Astrocyte of the spinal cord (primary cell): ENCODE results near the gene HJURP.

ENCODE experiments used
- DNase-seq: peaks from one replicate; pipeline ENCODE4 v3.0.0; 2011; ENCODE audit warnings: low read depth, low spot score
- H3K4me3 ChIP-seq: 2 replicates; pipeline ENCODE4 v1.5.1; 2011; ENCODE audit warnings: low read depth, mild to moderate bottlenecking, low read length, moderate library complexity
- CTCF ChIP-seq: IDR thresholded peaks from 2 replicates; pipeline ENCODE4 v1.5.1; 2012; ENCODE audit warnings: low read depth, mild to moderate bottlenecking, low read length, inconsistent platforms
- in situ Hi-C: cut with HindIII; loops from 2 replicates; pipeline ENCODE4 v1.10.0; 2017; ENCODE audit warnings: low sequenced_read_pairs

Gene HJURP

DNA sequence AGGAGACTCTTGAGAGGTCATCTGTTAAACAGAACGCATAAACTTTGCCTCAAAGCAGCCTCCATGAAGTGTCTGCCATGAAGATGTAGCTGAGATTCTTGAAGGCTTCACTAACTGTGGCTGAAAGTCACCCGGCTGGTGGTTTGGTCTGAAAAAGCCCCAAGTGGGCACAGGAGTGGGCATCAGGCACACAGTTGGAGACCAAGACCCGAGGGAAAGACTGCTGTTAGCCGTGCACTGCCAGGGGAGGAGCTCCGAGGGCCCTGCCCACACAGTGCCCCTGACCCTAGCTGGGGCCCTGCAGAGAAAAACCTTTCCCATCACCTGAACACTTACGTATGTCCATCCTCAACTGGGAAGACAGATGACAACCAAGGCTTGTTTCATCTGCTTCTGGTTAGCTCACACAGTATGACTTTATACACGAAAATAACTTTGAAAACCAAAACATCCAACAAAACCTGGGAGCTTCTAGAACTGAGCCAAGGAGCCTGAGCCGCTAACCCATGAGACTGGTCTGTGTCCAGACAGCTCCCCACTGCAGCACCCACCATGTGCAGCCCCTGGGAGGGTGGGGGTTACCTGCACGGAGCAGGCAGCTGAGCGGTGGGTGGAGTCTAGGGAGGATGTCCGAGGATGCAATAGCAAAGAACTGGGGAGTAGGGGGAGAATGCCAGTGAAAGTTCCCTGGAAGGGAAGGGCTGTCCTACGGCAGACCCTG is 15.4 kb downstream of the HJURP start:
- no peak for DNase-seq
- TF ChIP-seq CTCF: no peak
- H3K4me3 ChIP-seq: no peak overlapping the region
- in situ Hi-C loops: no loop called here

DNA sequence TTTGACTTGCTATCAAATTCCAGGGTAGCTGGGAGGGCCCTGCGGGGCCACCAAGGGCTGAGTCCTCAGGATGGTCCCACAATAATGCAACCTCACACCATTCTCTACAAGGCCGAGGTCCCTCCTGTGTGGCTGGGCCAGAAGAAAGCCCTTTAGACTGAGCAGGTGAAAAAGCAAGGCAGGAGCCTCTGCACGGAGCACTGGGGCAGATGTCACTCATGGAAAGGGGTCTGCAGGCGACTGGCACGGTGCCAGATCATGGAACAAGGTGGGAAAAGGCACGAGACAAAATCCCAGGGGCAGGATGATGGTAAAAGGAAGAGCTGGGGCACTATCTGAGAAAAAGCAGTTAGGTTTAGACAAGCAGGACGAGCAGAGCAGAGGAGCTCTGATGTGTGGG is 16.1 kb downstream of the HJURP start:
- no peak for DNase-seq
- in situ Hi-C loops: no loop called here
- H3K4me3 ChIP-seq: no peak overlapping the region
- no peak for TF ChIP-seq CTCF

GRCh38 chr2:233837694-233838229 is 16.6 kb downstream of the HJURP start:
- H3K4me3 ChIP-seq: no peak overlapping the region
- no peak for DNase-seq
- in situ Hi-C loops: no loop called here
- no peak for TF ChIP-seq CTCF

DNA sequence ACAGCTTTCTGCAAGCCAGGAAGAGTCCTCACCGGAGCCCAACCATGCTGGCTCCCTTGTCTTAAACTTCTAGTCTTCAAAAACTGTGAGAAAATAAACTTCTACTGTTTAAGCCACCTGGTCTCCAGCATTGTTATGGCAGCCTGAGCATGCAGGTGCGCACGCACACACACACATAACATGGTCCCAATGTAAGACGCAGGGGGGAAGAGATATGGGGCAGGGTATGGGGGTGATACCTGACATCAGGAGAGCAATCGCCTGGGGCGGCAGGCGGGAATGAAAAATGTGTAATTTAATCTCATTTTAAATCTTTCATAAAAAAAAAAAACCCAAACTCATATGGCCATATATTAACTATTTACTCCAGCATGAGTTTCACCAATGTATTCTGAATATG is 18.0 kb downstream of the HJURP start:
- in situ Hi-C loops: no loop called here
- no peak for DNase-seq
- no peak overlapping the region for H3K4me3 ChIP-seq
- no peak for TF ChIP-seq CTCF

- in situ Hi-C loops: no loop called here
- H3K4me3 ChIP-seq: no peak overlapping the region
- TF ChIP-seq CTCF: no peak
- DNase-seq: no peak
Measured at GRCh38 chr2:233835230-233836186, 18.8 kb downstream of the HJURP start.

GRCh38 chr2:233833345-233833744 is 21.0 kb downstream of the HJURP start:
- no peak for TF ChIP-seq CTCF
- no peak overlapping the region for H3K4me3 ChIP-seq
- in situ Hi-C loops: no loop called here
- DNase-seq: no peak
